Trophoblast cell (in vitro differentiated cells and primary cell): ENCODE results near the gene ZNF516.
A peak's percentile ranks its signal among the peaks of the same experiment; 100 is the strongest.

Experiments
- DNase-seq, 2 donors: peaks; one replicate each; pipeline ENCODE4 v3.0.0-alpha.2; 2016
- H2AFZ ChIP-seq: 2 replicates; pipeline ENCODE4 v1.6.1; 2013; ENCODE audit warnings: low read length, moderate library complexity, mild to moderate bottlenecking; ENCODE audit not compliant: insufficient read depth, poor library complexity
- H2AK5ac ChIP-seq: 2 replicates; pipeline ENCODE4 v1.6.1; 2013; ENCODE audit warnings: mild to moderate bottlenecking, low read length
- H2BK120ac ChIP-seq: 2 replicates; pipeline ENCODE4 v1.6.1; 2013; ENCODE audit warnings: low read length, mild to moderate bottlenecking, moderate library complexity; ENCODE audit not compliant: insufficient read depth, poor library complexity
- H2BK12ac ChIP-seq: 2 replicates; pipeline ENCODE4 v1.6.1; 2013; ENCODE audit warnings: mild to moderate bottlenecking, low read length, moderate library complexity
- H2BK5ac ChIP-seq: 2 replicates; pipeline ENCODE4 v1.6.1; 2013; ENCODE audit warnings: low read length, low read depth, moderate library complexity, mild to moderate bottlenecking; ENCODE audit not compliant: poor library complexity
- H3K14ac ChIP-seq: 2 replicates; pipeline ENCODE4 v1.6.1; 2013; ENCODE audit warnings: mild to moderate bottlenecking, low read length
- H3K18ac ChIP-seq: 2 replicates; pipeline ENCODE4 v1.6.1; 2013; ENCODE audit warnings: mild to moderate bottlenecking, low read length
- H3K23ac ChIP-seq: 2 replicates; pipeline ENCODE4 v1.6.1; 2013; ENCODE audit warnings: low read length
- H3K27ac ChIP-seq: 2 replicates; pipeline ENCODE4 v1.5.1; 2013; ENCODE audit warnings: low read depth, mild to moderate bottlenecking, inconsistent platforms, low read length, moderate library complexity
- H3K27me3 ChIP-seq: 2 replicates; pipeline ENCODE4 v1.6.1; 2013; ENCODE audit warnings: inconsistent platforms, mild to moderate bottlenecking, low read length, moderate library complexity; ENCODE audit not compliant: insufficient read depth
- H3K36me3 ChIP-seq, 2 experiments: 1 replicate in 1 of 2; 2 replicates in 1 of 2; pipeline ENCODE4 v1.6.1; 2013; ENCODE audit warnings: low read length in 2 of 2, mild to moderate bottlenecking in 2 of 2, moderate library complexity in 1 of 2; ENCODE audit not compliant: insufficient read depth in 2 of 2, control insufficient read depth in 1 of 2
- H3K4ac ChIP-seq: 2 replicates; pipeline ENCODE4 v1.6.1; 2013; ENCODE audit warnings: low read depth, mild to moderate bottlenecking, low read length, moderate library complexity
- H3K4me1 ChIP-seq, 2 experiments: 1 replicate in 1 of 2; 2 replicates in 1 of 2; pipeline ENCODE4 v1.6.1; 2013; ENCODE audit warnings: low read length in 2 of 2, mild to moderate bottlenecking in 2 of 2, moderate library complexity in 1 of 2; ENCODE audit not compliant: insufficient read depth in 2 of 2, control insufficient read depth in 1 of 2
- H3K4me2 ChIP-seq: 2 replicates; pipeline ENCODE4 v1.6.1; 2013; ENCODE audit warnings: inconsistent platforms, mild to moderate bottlenecking, low read length, moderate library complexity
- H3K4me3 ChIP-seq: 2 replicates; pipeline ENCODE4 v1.5.1; 2013; ENCODE audit warnings: mild to moderate bottlenecking, low read depth, low read length, inconsistent platforms
- H3K79me1 ChIP-seq: one replicate; pipeline ENCODE4 v1.6.1; 2013; ENCODE audit warnings: low read length
- H3K79me2 ChIP-seq: 2 replicates; pipeline ENCODE4 v1.6.1; 2013; ENCODE audit warnings: low read length, mild to moderate bottlenecking; ENCODE audit not compliant: control insufficient read depth, insufficient read depth, poor library complexity
- H3K9ac ChIP-seq: 2 replicates; pipeline ENCODE4 v1.6.1; 2013; ENCODE audit warnings: mild to moderate bottlenecking, low read length
- H3K9me3 ChIP-seq: 2 replicates; pipeline ENCODE4 v1.6.1; 2013; ENCODE audit warnings: low read depth, mild to moderate bottlenecking, control low read depth, inconsistent platforms, low read length; ENCODE audit not compliant: insufficient read depth
- H4K12ac ChIP-seq: 2 replicates; pipeline ENCODE4 v1.6.1; 2013; ENCODE audit warnings: low read depth, mild to moderate bottlenecking, low read length, moderate library complexity
- H4K8ac ChIP-seq: 2 replicates; pipeline ENCODE4 v1.6.1; 2013; ENCODE audit warnings: low read depth, mild to moderate bottlenecking, low read length, moderate library complexity
- H4K91ac ChIP-seq: one replicate; pipeline ENCODE4 v1.6.1; 2013; ENCODE audit warnings: low read depth, mild to moderate bottlenecking, low read length, moderate library complexity
- WGBS: extraction: QIAGEN DNeasy Blood & Tissue Kit; methylation state at CpG from one replicate; pipeline ENCODE4 v1.1.7; 2013; ENCODE audit warnings: missing lambda C conversion rate; ENCODE audit not compliant: insufficient read length, insufficient coverage; ENCODE audit errors: extremely low coverage; 5-methylcytosine and 5-hydroxymethylcytosine counted together

The ZNF516 gene

DNA sequence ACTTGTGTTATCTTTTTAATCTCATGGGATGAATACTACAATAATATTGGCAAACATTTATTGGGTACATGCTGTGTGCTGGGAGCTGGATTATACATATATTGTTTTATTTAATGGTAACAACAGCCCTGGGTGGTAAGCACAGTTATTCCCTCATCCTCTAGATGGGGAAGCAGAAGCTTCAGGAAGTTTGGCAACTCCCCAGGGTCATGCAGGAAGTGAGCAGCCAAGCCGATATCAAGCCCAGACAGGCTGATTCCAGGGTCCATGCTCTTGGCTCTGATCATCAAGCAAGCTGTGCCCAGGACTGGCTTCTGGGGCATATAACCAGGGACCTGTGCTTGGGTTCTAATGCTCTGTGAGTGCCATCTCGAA lies 155.8 kb downstream of the ZNF516 start:
- Histone ChIP-seq H3K36me3 (no peaks in the 10 kb centered on the region), H3K27me3 (no peaks in the 10 kb centered on the region), H2AFZ (no peak overlapping the region), H4K91ac (no peak overlapping the region), H2BK5ac (no peak overlapping the region), H3K4me2 (no peak overlapping the region), H3K4me1 (no peaks in the 10 kb centered on the region), H3K14ac (no peak overlapping the region), H3K9me3 (peaks cover 3% of the 10 kb centered on the region), H3K18ac (no peak overlapping the region), H3K27ac (no peak overlapping the region), H3K23ac (no peak overlapping the region), H3K4ac (no peak overlapping the region), H3K9ac (no peak overlapping the region), H2BK12ac (no peak overlapping the region), H3K79me1 (no peaks in the 10 kb centered on the region), H2BK120ac (no peak overlapping the region), H2AK5ac (no peak overlapping the region), H4K8ac (no peak overlapping the region), H4K12ac (no peak overlapping the region), H3K4me3 (peak overlapping the region; percentile 27), H3K79me2 (no peaks in the 10 kb centered on the region)
- no CpG with 5 or more reads among the region's 2 CpGs for WGBS
- DNase-seq, result no peak

GRCh38 chr18:76338619-76339245 lies 156.3 kb downstream of the ZNF516 start:
- no peak for DNase-seq
- no peaks in the 10 kb centered on the region for H3K79me1 ChIP-seq
- H3K23ac ChIP-seq, result no peak overlapping the region
- no peak overlapping the region for H2BK12ac ChIP-seq
- no peak overlapping the region for H2BK120ac ChIP-seq
- H2AFZ ChIP-seq, result no peak overlapping the region
- no peak overlapping the region for H4K8ac ChIP-seq
- H3K14ac ChIP-seq, result no peak overlapping the region
- no peak overlapping the region for H3K9ac ChIP-seq
- H3K9me3 ChIP-seq, result peaks cover 3% of the 10 kb centered on the region
- no CpG with 5 or more reads among the region's 5 CpGs for WGBS
- H3K27me3 ChIP-seq, result no peaks in the 10 kb centered on the region
- no peak overlapping the region for H4K12ac ChIP-seq
- H3K4ac ChIP-seq, result no peak overlapping the region
- no peak overlapping the region for H2AK5ac ChIP-seq
- H3K4me2 ChIP-seq, result no peak overlapping the region
- no peak overlapping the region for H2BK5ac ChIP-seq
- H3K4me1 ChIP-seq, result no peaks in the 10 kb centered on the region
- no peak overlapping the region for H4K91ac ChIP-seq
- H3K79me2 ChIP-seq, result no peaks in the 10 kb centered on the region
- no peak overlapping the region for H3K4me3 ChIP-seq
- no peaks in the 10 kb centered on the region for H3K36me3 ChIP-seq
- no peak overlapping the region for H3K18ac ChIP-seq
- H3K27ac ChIP-seq, result no peak overlapping the region

- no CpG with 5 or more reads among the region's 9 CpGs for WGBS
- H3K9ac ChIP-seq, result no peak overlapping the region
- H3K4me1 ChIP-seq, result no peaks in the 10 kb centered on the region
- H3K4ac ChIP-seq, result no peak overlapping the region
- H3K18ac ChIP-seq, result no peak overlapping the region
- H2BK5ac ChIP-seq, result no peak overlapping the region
- no peaks in the 10 kb centered on the region for H3K27me3 ChIP-seq
- H2BK120ac ChIP-seq, result no peak overlapping the region
- no peak overlapping the region for H3K27ac ChIP-seq
- H4K12ac ChIP-seq, result no peak overlapping the region
- no peak for DNase-seq
- no peak overlapping the region for H2BK12ac ChIP-seq
- no peak overlapping the region for H4K91ac ChIP-seq
- no peaks in the 10 kb centered on the region for H3K79me2 ChIP-seq
- no peak overlapping the region for H3K23ac ChIP-seq
- H3K4me3 ChIP-seq, result no peak overlapping the region
- no peak overlapping the region for H4K8ac ChIP-seq
- H3K79me1 ChIP-seq, result no peaks in the 10 kb centered on the region
- H3K14ac ChIP-seq, result no peak overlapping the region
- H3K4me2 ChIP-seq, result no peak overlapping the region
- H3K9me3 ChIP-seq, result peaks cover 3% of the 10 kb centered on the region
- H2AFZ ChIP-seq, result no peak overlapping the region
- no peaks in the 10 kb centered on the region for H3K36me3 ChIP-seq
- no peak overlapping the region for H2AK5ac ChIP-seq
These were observed 157.0 kb downstream of the ZNF516 start for GRCh38 chr18:76338088-76338487.

DNA sequence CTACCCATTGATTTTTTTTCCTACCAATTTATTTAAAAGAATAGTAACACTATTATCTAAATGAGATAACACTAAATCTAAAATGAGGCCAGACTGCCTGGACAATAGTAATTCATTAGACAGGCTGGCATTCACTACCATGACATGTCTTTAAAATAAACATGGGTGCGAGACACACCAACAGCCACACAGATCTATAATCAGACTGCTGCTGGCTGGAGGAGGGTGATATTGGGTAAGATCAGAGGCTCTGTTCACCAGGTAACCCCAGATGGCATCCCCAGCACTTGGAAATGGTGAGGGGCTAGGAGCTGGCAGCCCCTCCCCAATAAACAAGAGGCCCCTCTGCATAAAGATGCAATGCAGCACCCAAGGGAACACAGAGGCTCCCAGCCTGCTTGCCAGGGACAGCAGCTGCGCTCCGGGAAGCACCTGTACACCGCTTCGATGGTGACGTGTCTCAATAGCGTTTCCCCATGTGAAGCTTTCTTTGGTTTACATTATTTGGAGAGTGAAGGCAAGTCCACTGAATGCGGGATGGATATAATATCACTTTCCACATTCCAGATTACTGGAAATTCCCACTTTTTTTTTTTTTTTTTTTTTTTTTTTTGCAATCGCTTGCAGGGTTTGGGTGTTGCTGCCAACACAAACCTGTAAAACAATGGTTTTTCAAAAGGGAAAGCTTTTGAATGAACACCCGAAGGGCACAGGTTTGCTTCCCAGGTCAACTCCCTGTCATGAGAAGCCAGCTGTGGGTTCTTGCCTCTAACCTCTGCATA lies 159.0 kb downstream of the ZNF516 start:
- DNase-seq, result no peak
- Histone ChIP-seq H3K79me1 (no peaks in the 10 kb centered on the region), H3K27ac (no peak overlapping the region), H3K27me3 (no peaks in the 10 kb centered on the region), H2AFZ (no peak overlapping the region), H3K79me2 (no peaks in the 10 kb centered on the region), H3K4me2 (no peak overlapping the region), H4K8ac (no peak overlapping the region), H3K4me1 (no peaks in the 10 kb centered on the region), H3K9me3 (peaks cover 3% of the 10 kb centered on the region), H4K91ac (no peak overlapping the region), H3K4ac (no peak overlapping the region), H3K4me3 (peak overlapping the region; percentile 60), H4K12ac (no peak overlapping the region), H2BK5ac (no peak overlapping the region), H3K14ac (no peak overlapping the region), H3K18ac (no peak overlapping the region), H2BK12ac (no peak overlapping the region), H3K23ac (no peak overlapping the region), H2AK5ac (no peak overlapping the region), H3K36me3 (no peaks in the 10 kb centered on the region), H2BK120ac (no peak overlapping the region), H3K9ac (no peak overlapping the region)
- no CpG with 5 or more reads among the region's 10 CpGs for WGBS
